HG03378 (cell line): Measurements from ENCODE around the gene GRB10.
A peak's percentile ranks its signal among the peaks of the same experiment; 100 is the strongest.

Source experiments
- ATAC-seq: cut with Tn5 transposase; IDR thresholded peaks from one replicate; pipeline ENCODE4 v1.9.1; 2021; ENCODE audit warnings: mild to moderate bottlenecking, moderate library complexity; ENCODE audit not compliant: unreplicated experiment

The GRB10 gene

DNA sequence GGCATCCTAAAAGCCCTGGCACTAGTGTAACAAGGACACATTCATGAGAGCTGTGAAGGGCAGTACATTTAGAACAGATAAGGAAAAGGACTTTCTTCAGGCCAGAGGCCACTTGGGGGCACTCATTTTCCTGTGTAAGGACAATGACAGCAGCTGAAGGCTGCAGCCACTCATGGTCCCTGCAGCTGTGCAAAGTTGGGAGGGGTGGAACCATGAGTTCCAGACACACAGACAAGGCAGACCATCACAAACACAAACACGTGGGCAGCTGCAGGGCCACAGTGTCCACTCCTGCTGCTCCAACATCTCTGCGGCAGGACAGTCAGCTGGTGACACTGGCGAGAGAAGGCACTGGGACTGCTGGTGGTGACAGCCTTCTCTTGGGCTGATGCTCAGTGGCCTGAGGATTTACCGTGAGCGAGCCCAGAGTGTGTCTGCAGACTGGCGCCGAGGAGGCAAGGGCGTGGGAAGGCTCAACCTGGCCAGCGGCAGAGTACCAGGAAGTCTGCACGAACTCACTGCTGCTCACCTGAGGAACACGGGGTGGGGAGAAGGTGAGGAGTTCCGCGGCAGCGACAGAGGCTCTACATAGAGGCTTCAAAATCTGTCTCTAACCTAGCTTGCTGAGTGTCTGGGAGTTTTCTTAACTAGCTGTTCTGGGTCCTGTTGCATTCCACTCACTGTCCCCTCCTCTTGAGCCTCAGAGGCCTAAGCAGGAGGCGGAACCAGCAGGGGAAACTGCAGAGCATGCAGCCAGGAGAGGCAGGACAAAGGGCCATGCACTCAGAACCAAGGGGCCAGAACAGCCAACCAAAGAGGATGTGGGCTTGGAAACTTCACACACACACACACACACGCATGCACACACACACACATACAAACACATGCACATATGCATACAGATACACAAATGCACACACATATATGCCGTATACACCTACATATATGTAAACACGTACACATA, 141.0 kb downstream of the GRB10 start:
- ATAC-seq = no peak

DNA sequence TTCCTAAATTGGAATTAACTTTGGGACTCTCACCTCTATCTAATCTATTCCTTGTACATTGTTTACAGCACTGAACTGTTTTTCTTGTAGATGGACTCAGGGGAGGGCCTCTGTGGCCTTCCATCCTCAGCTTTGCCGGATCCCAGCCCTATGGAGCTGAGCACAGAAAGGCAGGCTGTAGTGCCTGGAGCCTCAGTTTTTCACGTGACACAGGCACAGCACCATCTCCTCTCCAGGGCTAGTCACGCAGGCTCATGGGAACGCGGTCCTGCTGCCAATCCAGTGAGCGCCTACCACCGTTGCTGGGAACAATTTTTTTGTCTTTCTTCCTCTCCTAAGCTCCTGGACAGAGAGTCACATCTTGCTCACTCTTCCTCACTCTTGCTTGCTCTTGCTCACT, 141.9 kb downstream of the GRB10 start:
- no peak for ATAC-seq

DNA sequence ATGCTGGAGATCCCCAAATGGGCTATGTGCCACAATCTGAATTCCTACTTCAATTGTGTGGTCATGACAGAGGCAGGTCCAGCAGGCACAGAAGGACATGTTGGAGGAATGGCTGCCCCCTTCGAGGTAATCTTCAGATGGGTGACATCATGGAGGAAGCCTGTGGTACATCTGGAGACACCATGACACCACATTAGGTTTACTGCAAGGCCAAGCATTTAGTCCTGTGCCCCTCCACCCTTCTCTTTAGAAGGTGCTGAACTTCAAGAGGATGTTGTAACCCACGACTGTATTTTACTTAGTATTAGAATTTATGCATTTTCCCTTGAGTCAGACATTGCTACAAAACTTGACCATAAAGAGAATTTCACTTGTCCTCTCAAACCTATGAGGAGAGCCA, 142.4 kb downstream of the GRB10 start:
- no peak for ATAC-seq

DNA sequence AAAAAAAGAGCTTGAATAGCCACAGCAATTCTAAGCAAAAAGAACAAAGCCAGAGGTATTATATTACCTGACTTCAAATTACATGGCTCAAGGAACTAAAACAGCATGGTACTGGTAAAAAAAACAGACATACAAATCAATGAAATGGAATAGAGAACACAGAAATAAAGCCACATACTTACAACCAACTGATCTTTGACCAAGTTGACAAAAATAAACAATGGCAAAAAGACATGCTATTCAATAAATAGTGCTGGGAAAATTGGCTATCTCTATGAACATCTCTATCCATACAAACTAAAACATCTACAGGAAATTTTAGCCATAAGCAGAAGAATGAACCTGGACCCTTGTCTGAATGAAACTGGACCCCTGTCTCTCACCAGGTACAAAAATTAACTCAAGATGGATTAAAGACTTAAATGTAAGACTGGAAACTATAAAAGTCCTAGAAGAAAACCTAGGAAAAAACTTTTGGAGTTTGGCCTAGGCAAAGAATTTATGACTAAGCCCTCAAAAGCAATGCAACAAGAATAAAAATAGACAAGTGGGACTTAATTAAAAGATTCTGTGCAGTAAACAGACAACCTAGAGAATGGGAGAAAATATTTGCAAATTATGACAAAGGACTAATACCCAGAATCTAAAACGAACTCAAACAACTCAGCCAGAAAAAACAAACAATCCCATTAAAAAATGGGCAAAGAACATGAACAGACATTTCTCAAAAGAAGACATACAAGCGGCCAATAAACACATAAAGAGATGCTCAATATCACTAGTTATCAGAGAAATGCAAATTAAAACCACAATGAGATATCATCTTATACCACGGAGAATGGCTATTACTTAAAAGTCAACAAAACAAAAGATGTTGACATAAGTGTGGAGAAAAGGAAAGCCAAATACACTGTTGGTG, 144.7 kb downstream of the GRB10 start:
- no peak for ATAC-seq

DNA sequence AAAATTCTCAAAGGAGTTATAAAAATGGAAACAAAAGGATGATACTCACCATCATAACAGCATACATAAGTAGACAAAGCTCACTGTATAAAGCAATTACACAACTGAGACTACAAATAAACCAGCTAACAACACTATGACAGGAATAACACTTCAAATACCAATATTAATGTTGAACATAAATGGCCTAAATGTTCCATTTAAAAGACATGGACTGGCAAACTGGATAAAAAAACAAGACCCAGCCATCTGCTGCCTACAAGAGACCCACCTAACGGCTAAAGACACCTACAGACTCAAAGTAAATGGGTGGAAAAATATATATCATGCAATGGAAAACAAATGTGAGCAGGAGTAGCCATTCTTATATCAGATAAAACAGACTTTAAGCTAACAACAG, 148.3 kb downstream of the GRB10 start:
- no peak for ATAC-seq

DNA sequence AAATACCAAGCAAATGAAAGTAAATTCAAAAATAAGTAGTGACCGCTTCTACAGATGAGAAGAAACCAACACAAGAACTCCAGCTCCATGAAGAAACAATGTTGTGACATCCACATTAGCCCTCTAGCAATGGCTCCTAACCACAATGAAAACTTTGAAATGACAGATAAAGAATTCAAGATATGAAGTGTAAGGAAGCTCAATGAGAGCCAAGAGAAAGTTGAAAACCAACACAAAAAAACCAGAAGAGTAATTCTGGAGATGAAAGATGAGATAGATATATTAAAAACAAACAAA, 149.3 kb downstream of the GRB10 start:
- ATAC-seq = no peak

DNA sequence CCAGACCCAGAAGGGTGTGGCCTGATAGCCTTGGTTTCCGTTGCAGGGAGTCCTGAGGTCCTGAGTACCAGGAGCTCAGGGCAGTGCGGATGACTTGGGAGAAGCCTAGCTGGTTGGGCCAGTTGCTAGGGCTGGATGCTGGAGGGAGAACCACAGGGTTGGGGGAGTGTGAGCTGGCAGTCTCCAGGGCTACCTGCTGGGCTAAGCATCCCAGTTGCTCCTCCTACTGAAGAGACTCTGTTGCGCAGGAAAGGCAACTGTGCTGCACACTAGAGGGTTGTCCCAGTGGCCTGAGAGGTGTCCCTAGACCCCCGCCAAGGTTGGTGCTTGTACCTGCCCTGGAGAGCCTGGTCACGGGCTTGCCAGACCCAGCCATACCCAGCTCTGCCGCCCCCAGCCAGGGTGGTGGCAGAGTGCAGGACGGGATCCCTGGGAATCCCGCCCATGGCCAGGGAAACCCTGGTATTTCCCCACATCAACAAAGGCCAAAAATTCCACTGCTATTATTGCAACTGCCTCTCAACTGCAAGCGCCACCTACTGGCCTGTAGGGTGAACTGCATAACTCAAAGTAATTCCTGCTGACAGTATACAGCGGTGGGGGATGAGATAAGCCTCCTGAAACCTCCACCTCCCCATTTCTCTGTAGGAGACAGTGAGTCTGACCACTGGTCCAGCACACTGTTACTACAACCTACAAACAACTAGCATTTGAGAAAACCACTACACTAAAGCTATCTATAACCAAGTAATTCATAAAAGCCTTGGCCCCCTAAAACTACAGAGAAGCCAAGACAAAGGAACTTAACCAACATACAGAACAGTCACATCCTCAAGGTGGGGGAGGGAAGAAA, 149.9 kb downstream of the GRB10 start:
- peak; percentile 88 for ATAC-seq

DNA sequence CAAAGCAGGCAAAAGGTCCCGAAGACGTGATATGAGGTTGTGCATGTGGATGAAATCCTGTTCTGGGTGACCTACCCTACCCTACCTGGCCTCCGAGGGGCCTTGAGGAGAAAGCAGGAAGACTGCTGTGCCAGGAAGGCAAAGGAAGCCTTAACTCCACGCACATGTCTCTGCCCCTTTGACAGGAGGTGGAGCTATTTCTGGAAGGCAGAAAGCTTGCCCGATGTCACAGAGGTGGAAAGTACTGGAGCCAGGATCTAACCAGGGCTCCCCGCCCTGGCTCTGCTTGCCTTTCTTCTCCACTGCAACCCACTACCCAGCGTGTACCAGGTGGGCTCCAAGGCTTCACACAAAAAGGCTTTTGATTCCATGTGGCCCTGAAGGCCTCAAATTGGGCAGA, 151.1 kb downstream of the GRB10 start:
- ATAC-seq = no peak

DNA sequence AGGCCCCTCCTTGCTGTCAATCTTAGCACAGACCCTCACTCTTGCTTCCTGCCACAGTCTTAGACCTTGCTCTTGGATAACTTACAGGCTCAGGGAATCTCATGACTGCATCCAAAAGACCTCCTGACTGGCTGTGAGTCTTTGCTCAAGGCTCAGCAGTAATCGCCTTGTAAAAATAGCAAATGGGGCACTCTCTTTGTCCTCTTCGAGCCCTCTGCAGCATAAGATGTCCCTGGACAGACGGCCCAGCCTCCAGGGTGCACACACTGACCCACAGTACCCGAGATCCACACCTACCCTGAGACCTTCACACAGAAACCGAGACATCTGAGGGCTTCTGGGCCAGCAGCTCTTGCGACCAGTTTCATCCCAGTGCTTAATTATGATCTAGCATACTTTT, 151.6 kb downstream of the GRB10 start:
- ATAC-seq = no peak

DNA sequence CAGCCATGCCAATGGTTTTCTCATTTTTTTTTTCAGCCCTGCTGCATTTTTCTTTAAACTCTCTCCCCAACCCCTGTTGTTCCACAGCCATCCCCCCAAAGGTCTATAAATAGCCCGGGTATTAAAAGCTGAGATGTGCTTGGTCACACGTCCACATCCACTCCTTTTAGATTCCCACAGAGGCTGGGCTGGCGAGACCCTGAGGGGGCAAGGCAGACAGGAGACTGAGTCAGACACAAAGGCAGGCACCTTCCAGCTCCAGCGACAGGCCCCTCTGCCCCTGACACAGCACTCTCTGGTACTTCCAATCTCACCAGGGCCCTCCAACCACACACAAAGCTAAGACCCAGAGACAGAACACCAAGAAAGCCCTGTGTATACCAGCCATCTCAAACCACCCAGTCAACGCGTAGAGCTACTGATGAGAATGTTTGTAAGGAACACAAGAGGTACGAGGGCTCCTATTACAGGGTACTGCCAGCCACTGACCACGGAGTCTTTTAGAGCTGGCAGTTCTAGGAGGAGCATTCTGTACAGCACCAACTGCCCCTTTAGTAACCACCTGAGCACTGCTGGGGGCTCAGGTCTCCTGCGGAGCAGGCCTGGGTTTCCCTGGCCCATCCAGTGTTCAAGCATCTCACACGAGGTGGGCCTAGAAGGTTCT, 153.3 kb downstream of the GRB10 start:
- no peak for ATAC-seq

DNA sequence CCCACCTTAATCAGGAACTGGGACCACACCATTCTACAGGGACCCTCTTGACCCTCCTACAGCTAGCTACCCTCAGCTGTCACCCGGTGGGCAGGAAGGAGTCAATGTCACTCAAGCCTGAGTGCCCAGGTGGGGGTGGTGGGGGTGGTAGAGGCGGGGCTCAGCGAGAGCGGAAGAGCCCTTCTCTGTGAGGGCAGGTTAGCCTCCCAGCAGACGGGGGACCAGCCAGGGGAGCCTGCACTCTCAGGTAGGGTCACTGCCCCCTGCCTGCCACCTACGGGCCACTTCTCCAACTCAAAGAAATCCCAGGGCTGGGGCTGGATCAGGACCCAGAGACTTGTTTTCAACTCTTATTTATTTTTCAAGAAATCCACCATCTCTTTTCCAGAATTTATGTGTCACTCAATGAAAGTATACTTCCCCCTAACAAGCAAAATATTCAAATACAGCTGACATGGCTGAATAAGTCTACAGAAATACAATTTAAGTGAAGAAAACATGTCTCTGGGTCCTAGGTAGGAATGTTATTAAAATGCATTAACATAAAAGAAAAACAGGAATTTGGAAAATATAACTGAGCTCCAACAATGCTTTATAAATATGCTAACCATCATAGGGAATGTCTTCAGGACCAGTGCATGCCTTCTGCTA, 154.1 kb downstream of the GRB10 start:
- ATAC-seq = no peak

DNA sequence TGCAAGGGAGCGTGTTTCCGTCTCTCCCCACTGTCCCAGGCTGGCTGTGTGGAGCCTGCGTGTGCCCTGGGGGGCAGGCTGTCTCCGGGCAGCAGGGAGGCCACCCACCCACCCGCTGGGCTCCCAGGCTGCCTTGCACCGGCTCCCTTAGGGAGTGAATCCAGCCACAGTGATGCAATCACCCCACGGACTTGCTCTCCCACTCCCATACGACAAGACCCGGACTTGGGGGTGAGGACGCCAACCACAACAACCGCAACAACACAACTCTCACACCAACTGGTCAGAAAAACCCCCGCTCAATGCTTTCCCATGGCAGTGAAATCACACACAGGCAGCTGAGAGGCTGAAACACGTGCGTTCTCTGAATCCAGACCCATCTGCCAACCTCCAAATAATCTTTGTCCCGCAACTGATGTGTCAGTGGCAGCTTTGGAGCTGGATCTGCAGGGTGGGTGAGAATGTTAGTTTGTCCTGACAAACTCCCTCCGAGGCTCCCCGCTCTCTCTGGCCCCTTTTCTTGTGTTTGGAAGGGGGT, 154.8 kb downstream of the GRB10 start:
- no peak for ATAC-seq

DNA sequence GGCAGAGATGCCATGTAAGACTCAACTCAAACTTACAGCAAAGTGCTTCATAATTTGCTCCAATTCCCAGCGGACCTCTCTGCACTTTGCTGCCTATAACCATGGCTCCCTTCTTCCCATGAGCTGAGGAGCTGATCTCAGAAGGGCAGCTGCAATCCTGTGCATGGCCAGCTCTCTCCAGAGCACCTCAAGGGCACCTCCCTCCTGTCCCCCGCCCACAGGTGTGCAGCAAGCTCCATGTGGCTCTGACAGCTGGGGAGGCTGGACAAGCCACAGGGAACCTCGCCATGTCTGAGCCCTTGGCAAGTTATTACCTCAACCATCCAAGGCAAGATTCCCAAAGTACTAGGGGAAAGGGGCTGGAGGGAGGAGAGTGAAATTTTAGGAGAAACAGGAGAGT, 156.4 kb downstream of the GRB10 start:
- ATAC-seq = no peak

DNA sequence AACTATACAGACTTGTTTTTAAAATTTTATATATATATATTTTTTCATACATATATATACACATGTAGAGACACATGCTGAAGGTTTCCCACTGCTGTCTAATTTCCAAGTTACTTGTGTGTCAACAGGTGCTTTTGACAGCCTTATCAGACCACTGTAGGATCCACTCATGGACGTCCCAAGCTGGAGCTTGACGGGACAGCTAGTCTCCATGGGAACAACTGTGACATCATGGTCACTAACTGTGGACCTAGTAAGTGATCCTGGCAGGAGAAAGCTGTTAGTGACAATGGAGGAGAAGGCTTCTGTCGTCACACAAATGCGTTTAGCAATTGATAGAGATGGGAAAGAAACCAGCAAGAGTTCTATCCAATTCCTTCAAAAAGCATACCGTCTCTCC, 157.3 kb downstream of the GRB10 start:
- ATAC-seq = no peak

DNA sequence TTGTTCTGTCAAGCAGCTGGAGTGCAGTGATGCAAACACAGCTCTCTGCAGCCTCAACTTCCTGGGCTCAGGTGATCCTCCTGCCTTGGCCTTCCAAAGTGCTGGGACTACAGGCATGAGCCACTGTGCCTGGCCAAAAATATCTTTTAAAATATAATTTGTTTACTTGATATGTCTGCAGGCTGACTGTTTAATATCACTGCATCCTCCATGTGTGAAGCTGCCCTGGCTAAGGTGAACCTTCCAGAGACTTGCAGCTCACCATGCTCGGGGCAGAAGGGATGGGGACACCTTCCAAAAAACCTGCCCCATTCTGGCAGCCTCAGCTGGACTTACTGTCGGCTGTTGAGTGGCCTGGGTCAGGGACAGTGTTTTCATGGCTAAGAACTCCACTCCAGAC, 159.9 kb downstream of the GRB10 start:
- ATAC-seq = no peak

DNA sequence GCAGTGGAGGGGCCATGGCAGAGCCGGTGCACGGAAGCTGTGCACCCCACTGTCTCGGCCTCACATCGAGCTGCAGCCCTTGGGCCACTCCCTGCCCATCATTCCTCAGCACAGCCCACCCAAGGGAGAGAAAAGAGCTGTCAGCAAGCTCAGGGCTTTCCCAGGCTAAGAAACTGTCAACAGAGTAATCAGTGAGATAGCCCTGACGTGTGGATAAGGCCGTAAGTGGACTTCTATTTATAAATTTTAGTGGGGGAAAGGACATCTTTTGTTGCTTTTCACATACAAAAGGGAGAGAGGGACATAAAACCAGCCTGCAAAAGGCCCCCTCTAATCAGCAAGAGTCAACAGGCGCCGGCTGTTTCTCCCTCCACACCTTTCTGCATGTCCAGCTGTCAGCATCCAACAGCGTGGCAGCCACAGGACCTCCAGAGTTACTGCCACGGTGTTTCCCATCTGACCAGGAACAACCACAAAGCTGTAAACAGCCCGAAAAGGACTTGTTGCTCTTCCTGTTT, 160.7 kb downstream of the GRB10 start:
- no peak for ATAC-seq

DNA sequence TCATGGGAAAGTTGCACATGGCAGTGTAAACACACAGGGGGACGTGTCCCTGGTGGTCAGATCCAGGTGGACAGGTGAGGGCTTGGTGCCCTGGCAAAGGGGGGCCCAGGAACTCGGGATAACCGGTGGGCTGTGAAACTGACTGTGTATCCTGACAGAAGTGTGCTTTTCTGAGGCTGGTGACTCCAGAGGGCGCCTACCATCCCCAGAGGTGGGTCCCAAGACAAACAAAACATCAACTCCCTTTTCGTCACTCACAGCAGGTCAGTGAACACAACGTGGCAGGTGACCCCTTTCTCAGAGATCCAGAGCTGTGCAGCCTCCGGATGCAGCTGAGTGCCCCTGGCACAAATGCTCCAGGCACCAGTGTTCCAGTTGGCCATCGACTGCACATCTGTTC, 161.5 kb downstream of the GRB10 start:
- ATAC-seq = no peak

DNA sequence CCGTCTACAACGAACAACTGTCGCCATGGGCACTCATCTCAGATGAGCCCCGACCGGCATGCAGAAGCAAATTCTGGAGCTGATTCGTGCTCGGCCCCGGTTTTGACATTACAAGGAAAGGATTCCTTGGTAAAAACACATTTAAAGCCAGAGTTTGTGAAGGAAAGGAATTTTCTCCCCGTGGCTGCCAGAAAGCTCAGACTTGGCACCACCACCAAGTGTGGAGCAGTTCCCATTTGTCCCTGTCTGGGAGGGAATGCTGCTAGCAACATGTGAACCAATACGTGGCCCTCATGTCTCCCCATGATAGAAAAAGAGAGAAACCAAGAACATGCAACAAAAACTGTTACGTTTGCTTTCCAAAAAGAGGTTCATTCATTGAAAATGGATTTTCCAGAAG, 162.3 kb downstream of the GRB10 start:
- no peak for ATAC-seq

DNA sequence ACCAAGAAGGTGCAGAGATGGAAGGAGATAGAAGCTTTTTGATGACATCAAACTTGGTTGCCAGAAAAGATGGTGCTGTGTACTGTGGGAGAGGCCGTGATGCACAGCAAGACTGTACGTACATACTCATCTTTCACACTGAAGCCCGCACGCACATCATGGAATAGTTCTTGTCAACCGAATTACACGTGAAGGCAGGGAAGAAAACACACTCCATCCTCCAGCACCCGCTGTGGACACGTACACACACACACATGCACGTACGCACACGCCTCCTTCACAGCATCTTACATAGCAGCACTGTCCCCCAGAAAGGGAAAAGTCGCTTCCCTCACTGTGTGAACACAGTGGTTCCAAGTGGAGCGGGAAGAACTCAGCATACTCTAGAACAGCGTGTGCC, 163.0 kb downstream of the GRB10 start:
- no peak for ATAC-seq

DNA sequence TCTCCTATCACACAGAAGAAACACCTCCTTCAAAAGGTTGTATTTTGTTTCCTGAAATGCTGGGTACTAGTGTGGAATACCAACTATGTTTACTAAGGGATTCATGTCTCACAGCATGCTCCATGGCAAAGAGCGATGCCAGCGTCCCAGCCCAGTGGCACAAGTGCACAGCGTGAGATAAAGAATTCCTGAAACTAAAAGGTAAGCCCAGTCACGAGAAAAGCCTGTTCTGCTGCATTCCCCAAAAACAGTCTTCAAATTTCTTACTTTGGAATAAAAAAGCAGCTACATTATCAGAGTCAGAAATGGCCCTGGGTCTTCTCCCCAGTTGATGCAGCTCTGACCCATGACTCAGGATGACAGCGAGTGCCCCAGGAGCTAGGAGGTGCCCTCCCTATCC, 164.4 kb downstream of the GRB10 start:
- no peak for ATAC-seq
